ENCODE results near the gene ABCA4.
"Not testable (repeated sequence)": the region's sequence is repeated elsewhere in the genome, so short reads cannot be mapped to it uniquely, and the experiment has no call there.

The ABCA4 gene

DNA sequence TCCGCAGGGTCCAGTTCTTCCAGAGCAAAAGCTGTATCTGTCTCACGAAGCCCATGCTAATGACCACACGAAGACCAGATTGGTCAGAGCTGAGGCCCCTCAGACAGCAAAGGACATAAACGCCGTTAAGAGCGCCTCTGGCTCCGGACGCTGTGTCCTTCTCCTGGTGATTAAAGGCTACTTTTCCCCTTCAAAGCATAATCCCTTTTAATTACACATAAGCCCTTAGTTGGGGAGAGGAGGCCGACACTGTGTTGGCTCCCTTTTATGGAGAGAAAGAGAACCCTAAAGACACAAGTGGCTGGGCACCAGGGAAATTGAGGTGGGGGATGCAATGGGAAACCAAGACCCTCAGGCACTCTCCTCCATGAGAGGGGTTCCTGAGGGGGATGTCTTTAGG is at the start of gene ABCA4:
TSS of gene ABCA4 (minus strand) at position 158 of the 400 bp plus-strand sequence. CDS start at position 55, 103 bp downstream.
- no peak for DNase-seq (ENCODE audit: low read depth)

DNA sequence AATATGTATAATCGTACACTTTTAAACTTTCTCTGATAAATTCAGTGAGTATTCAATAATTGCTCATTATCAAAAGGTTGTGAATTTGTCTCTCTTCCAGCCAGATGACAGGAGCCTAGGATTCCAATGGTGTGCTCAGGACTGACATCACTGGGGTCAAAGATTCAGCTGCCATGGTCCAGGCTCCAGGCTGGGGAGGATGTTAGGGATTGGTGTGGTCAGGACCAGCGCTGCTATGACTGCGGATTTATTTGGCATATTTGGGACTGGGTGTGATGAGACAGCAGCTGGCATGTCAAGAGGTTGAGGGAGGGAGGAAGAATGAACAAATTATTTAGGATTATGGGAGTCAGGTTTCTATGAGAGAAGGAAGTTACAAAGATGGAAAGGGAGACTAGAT is 48.2 kb upstream of the ABCA4 start:
- DNase-seq (ENCODE audit: low read depth): no peak

DNA sequence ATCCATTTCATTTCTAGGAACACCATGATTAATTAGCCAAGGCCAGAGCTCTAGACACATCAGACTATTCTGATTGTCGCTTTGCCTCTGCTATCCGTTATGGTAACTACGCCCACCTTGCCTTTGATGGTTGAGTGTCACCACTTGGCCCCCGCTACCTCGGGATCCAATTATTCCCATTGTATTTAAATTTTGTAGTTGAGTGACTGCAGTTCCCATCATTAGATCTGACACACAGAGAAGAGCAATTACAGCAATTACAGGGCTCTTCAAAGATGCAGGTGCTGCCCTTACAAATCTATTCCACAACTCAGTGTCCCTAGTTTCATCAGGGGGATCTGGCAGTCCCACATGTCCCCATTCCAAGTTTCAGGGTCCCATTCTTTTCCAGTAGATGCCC is 44.9 kb upstream of the ABCA4 start:
- no peak for DNase-seq (ENCODE audit: low read depth)

DNA sequence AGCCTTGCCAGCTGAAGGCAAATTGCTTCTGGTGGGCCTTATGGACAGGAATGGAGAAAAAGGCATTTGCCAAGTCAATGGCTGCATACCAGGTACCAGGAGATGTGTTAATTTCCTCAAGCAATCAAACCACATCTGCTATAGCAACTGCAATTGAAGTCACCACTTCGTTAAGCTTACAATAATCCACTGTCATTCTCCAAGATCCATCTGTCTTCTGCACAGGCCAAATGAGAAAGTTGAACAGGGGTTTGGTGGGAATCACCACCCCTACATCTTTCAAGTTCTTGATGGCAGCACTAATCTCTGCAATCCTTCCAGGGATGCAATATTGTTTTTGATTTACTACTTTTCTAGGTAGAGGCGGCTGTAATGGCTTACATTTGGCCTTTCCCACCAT is 43.9 kb upstream of the ABCA4 start:
- not testable (repeated sequence) for DNase-seq (ENCODE audit: low read depth)

DNA sequence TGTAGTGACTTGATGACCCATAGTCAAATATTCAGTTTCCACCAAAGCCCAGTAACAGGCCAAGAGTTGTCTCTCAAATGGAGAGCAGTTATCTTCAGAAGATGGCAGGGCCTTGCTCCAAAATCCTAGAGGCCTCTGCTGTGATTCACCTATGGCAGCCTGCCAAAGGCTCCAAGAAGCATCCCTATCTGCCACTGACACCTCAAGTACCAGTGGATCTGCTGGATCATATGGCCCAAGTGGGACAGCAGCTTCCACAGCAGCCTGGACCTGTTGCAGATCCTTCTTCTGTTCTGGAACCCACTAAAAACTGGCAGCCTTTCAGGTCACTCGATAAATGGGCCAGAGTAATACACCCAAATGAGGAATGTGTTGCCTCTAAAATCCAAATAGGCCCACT is 43.2 kb upstream of the ABCA4 start:
- not testable (repeated sequence) for DNase-seq (ENCODE audit: low read depth)

DNA sequence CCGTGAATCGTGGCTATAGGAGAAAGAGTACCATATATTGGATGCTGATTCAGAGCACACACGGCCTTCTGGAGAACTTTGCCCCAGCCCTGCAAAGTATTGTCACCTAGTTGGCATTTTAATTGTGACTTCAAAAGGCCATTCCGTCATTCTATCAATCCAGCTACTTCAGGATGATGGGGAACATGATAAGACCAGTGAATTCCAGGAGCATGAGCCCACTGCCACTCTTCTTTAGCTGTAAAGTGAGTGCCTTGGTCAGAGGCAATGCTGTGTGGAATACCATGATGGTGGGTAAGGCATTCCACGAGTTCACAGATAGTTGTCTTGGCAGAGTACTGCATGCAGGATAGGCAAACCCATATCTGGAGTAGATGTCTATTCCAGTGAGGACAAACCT is 42.3 kb upstream of the ABCA4 start:
- not testable (repeated sequence) for DNase-seq (ENCODE audit: low read depth)

DNA sequence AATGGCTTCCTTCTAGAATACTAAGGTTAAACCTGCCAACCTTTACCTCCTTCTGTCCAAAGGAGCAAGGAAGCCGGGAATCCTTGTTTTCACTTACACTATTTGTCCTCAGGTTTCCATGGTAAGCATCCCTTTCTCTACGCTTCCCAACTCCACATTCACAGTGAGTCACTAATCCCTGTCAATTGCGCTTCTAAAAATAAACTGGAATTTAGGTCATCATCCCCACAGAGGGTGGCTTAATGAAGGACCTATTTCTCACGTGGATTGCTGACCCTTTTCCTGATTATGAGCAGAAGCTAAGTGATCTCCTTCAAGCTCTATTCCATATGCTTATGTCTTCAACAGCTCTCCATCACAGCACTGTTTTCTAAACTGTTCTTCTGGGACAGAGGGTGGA is 39.9 kb upstream of the ABCA4 start:
- DNase-seq (ENCODE audit: low read depth): no peak

DNA sequence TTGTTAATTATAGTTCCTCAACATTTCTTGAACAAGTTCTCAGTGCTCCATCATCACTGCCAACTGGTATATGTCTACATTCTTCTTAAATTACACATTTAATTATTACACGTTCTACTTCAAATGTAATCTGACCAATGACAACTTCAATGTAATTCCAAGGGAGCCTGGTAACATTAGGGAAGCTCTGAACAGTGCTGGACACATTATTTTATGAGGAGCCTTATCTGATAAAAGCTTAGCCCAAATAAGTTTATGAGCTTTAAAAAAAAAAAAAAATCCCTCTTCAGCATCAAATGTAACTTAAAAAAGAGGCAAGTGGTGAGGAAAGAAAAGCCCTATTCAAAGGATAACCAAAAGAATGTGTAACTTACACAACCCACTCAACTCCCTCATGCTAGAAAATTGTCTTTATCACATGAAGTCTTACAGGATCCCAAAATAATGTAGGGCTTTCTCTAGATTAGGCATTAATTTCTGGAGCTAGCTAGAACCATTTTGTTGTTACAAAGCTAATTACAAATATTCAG is 35.2 kb upstream of the ABCA4 start:
- no peak for DNase-seq (ENCODE audit: low read depth)

DNA sequence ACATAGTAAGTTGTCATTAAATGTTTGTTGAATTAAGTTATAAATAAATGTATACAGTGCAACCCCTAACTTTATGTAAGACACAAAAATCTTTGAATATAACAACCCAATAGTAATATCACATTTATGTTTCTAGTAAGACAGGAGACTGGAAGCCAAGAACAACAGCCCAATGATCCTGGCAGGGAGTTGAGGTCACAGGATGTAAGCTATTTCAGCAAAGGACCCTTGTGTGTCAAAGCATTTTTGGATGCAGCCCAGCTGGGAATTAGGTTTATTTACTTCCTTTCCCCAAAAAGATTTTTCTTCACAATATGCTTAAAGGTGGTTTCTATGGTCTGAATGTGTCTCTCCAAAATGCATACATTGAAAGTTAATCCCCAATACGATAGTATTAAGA is 34.0 kb upstream of the ABCA4 start:
- DNase-seq (ENCODE audit: low read depth): no peak

DNA sequence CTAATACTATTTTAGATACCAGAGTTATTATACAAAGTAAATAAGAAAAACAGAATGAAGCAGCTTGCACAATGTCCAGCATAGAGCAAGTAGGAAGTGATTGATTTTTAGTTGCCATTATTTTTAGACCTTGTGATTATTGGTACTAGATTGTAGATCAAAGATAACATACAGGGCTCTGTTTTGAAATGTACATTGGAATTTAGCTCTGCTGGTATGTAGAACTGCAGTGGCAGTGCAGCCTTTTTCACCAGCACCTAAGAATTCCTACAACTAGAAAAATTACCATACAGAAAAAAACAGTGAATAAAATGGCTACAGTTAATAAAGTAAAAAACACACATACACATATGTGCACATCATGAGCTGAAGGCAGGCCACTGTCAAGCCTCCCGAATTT is 32.2 kb upstream of the ABCA4 start:
- DNase-seq (ENCODE audit: low read depth): no peak

DNA sequence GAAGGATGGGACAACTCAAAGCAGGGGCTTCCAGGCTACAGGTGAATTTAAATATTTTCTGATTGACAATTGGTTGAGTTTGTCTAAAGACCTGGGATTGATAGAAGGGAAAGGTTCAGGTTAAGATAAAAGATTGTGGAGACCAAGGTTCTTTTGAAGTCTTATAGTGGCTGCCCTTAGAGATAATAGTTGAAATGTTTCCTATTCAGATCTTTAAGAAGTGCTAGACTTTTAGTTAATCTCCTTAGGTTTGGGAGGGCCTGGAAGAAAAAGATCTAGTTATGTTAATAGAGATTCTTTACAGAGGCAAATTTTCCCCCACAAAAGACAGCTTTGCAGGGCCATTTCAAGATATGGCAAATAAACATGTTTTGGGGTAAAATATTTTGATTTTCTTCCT is 28.2 kb upstream of the ABCA4 start:
- DNase-seq (ENCODE audit: low read depth): not testable (repeated sequence)

DNA sequence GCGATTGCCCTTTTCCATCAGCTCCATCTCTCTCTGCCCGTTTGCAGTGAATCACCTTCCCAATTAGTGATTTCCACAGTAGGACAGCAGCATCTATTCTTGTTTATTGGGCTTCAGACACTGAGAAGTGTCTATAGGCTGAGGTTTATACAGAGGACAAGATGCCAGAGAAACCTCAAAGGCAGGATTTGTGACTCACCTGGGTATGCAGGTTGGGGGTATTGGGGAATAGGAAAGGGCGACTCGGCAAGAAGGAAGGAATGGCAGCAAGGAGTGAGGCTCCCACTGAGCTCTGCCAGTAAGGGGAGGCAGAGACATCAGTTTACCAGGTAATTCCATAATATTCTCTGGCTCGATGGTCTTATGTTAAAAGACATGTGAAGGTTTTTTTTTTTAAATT is 25.3 kb upstream of the ABCA4 start:
- no peak for DNase-seq (ENCODE audit: low read depth)

DNA sequence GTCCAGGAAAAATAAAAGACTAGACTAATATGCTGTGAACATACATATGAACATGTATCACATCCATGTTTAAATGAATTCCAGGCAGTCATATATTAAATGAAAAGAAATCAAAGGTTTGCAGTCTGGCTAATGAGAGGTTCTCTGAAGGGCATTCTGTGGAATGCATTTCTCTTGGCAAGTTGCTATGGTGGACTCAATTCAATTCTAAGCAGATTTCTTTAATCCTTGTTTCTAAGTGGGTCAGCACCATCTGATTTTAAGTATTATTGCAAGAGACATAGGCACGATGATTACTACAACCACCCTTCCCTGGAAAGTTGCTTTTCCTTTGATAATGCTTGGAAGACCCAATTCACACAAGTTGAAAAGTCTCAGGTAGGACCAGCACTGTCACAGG is 23.9 kb upstream of the ABCA4 start:
- no peak for DNase-seq (ENCODE audit: low read depth)

DNA sequence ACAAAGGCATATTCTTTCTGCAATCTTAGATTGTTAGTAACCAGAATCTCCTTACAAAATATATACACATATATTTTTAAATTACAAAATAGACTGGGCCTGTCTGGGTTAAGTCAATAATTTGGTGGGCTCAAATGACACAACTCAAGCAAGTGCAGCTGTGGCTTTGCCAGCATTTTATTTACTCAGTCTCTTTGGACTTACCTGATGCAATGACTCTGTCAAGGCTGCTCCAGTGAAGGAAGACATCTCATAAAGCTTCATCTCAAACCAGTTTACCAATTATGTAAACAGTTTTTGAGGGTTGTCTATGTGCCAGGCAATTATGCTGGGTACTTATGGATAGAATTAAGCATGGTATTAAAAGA is 22.8 kb upstream of the ABCA4 start:
- no peak for DNase-seq (ENCODE audit: low read depth)

DNA sequence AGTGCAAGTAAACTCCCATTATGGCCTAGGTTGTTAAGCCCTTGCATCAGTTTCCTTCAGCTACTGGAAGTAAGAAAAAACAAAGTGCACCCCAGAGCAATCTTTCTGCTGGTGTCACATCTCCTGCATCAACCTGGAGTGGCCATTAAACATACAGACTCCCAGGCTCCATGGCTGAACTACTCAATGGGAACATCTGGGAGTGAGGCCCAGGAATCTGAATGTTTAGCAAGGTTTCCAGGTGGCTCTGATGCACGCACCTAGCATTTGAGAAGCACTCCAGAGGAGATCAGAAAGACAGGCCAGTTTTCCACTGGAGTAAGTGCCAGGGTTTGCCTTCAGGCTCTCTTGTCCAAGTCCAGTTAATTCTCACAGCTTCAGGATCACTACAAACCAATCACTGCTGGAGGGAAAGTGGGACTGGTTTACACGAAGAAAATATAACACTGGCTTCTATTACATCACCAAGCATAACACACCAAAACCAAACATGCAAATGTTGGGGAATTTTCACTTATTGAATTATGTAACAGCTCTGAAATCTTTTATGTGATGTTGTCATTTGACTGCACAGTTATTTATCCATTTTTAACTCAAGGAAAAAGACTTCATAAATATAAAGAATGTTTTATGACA is 22.3 kb upstream of the ABCA4 start:
- DNase-seq (ENCODE audit: low read depth): no peak

DNA sequence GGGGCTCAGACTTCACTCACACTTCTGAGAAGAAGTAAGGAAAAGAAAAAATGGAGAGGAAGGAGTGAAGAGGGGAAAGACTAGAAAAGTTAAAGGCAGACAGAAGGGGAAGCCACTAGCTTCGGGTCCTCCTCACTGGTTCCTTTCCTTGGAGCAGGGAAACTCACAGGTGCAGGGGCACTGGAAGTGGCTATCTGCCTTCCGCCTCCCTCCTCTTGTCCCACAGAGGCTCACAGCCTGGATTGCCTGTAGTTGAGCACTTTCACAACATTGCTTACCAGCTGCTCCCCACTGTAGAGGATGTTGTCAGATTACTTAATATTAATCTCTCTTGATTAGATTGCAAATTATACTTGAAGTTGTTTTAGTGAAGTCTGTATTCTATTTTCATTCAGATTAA is 21.6 kb upstream of the ABCA4 start:
- no peak for DNase-seq (ENCODE audit: low read depth)

DNA sequence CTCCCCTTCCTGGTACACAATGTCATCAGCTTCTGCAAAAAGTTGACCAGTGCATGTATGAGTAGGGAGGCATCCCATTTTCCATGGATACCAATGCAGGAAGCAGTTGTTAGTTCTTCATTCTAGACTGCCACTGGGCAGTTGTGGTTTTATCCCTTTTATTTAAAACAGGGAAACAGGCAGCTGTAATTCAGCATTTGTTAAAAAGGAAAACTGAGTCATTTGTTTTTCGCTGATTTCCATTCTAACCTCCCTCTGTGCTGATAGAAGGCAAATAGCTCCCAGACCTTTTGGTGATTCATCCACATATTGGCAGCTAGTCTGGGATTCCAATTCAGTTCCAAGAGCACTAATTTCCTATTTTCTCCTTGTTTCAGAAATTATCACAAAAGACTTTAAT is 21.1 kb upstream of the ABCA4 start:
- no peak for DNase-seq (ENCODE audit: low read depth)

DNA sequence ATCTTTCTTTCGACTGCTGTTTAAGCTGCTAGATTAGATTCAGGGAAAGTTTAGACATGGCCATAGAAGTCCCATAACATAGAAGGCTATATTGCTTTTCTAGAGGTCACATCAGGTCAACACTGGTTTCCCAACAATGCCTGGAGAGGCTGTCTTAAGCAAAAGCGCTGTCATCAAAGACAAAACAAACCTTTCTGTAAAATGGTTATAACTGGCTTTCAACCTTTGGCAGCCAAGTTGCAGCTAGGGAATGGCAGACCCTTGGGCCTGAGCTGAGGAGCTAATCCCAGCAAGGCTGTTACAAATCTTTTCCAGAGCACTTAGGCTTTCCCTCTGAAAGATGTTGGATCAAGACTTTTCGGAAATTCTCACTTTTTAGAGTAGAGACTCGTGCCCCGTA is 11.2 kb upstream of the ABCA4 start:
- DNase-seq (ENCODE audit: low read depth): no peak

DNA sequence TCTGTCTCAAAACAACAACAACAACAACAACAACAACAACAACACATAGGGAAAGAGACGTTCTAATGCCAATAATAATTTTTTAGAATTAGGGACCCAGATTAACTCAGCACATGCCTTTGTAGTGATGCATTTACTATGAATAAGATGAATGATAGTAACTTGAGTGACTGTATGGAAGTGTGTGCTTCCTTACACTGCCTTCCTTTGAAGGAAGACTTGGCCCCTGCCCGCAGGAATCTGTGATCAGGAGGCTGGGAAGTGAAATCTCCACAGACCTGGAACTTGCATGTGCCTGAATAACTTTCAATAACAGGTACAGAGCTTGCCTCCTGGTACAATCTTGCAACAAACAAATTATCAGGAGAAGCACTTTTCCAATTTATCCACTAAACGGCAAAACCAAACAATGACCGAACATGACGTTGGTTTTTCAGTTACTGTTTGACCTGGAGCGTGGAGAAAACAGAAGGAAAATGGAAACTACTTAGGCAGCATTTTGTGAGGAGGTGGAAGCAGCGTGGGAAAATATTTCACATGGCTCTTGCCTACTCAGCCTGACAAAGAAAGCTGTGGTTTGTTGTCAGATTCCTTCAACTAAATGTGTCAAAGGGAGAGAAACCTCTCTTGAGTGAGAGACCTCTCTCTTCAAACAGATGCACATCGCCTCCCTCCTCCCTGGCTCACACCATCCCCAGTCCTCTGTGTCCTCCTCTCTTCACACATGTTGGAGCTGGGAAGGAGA is 10.1 kb upstream of the ABCA4 start:
- no peak for DNase-seq (ENCODE audit: low read depth)

DNA sequence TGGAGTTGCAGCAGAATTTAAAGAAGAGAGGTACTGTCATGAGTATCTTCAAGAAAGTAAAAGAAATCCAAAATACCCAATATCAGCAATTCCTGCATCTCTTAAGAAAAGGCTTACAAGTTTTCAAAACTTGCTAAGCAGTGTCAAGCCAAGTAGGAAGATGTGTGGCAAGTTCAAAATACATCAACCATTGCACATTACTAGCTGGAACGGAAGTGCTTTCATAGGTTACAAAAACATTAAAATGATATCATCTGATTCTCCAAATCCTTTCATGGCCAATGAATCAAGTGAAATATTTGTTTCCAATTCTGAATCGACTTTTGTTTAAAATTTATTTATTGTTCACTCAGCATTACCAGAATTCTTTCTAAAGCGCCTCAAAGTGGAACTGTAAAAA is 5.7 kb upstream of the ABCA4 start:
- no peak for DNase-seq (ENCODE audit: low read depth)

DNA sequence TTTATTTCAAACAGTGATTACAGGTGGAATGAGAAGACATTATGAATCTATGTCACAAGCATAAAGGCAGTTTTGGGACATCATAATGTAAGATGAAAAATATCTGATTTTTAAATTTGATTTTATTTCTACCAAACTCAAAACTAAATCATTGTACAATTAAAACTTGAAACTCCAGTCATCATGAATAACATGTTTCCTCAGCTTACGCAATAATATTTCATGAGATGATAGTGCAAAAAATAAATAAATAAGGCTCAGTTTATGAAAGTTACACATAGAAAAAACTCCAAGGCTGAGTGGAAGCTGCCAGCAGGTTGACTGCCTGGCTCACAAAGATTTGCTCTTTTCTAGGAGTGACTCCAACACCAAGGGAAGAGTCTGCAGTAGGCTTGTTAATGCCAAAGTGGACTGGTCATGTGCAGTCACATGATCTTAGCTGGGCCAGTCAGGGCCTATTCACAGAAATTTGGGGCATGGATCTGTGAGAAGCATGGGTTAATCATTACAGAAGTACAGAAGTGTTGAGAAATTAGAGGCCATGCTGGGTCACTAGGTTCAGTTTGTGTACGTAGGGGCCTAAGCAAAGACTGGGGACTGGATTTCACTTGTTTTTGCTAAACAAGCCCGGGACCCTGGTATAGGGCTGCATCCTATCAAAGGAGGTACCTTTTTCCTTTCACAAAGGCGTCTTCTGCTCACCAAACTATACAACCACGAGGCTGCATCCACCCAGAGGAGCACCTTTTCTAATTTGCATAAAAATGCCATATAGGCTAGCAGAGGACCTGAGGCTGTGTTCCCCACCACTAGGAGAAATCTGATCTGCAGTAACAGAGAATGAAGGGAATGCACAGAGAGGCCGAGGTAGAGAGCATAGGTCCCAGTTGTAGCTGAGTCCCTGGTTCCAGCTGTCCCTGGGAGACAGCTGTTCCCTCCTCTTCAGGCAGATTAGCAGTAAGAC is 4.9 kb upstream of the ABCA4 start:
- DNase-seq (ENCODE audit: low read depth): no peak

DNA sequence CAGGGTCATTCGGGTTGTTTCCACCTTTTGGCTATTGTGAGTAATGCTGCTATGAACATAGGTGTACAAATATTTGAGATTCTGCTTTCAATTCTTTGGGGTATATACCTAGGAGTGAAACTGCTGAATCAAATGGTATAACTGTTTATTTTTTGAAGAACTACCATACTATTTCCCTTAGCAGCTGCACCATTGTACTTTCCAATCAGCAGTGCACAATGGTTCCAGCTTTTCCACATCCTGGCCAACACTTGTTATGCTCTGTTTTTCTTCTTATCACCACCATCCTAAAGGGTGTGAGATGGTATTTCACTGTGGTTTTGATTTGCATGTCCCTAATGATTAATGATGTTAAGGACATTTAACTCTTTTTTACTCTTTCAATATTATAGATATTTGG is 3.6 kb upstream of the ABCA4 start:
- no peak for DNase-seq (ENCODE audit: low read depth)

All from activated T-helper 9 cell treated with anti-CD3 and anti-CD28 coated beads, Interleukin-2, amount 50 U/mL, for 16 hours (primary cell).